ENCODE results near the gene BNIP3.
"Not testable (repeated sequence)": the region's sequence is repeated elsewhere in the genome, so short reads cannot be mapped to it uniquely, and the experiment has no call there.

BNIP3 gene

GRCh38 chr10:131959841-131960240, 21.9 kb downstream of the BNIP3 start:
- H3K4me3 ChIP-seq (ENCODE audit: control insufficient read depth, low read depth, low read length): no peak overlapping the region
- no peak for DNase-seq (ENCODE audit: low read depth)
- no peak for TF ChIP-seq CTCF (IDR thresholded peaks at IDR 0.05; ENCODE audit: control insufficient read depth, insufficient read depth, low read depth, low read length, missing control alignments)

GRCh38 chr10:131955591-131956340, 26.0 kb downstream of the BNIP3 start:
- TF ChIP-seq CTCF (IDR thresholded peaks at IDR 0.05; ENCODE audit: control insufficient read depth, insufficient read depth, low read depth, low read length, missing control alignments): no peak

DNA sequence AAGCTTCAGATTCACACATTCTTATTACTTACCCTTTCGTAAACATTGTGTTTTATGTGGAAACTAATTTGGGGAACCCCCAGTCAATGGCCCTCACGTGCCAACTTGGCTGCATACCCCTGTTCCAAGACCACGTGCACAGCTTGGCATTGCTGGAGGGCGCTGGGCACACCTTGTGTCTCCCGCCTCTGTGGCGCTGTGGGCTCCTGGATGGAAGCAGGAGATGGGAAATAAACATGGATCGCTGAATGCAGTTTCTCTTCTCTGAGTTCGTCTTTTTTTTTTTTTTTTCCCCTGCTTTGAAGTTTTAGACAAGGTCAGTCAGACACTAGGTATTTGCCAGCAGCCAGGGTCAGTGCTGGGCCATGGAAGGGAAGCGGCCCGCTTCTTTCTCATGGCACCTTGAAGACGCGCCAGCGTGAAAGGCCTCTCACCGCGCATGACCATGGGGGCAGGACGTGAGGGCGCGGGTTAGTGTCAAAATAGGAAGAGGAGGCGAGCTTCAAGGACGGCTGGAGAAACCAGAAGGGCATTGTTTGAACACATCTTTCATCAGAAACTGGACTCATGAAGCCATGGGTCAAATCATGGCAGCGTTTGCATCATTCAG, 27.3 kb downstream of the BNIP3 start:
- no peak overlapping the region for H3K4me3 ChIP-seq (ENCODE audit: control insufficient read depth, low read depth, low read length)
- TF ChIP-seq CTCF (IDR thresholded peaks at IDR 0.05; ENCODE audit: control insufficient read depth, insufficient read depth, low read depth, low read length, missing control alignments): no peak
- DNase-seq (ENCODE audit: low read depth): no peak

More at GRCh38 chr10:131955591-131956340, 26.0 kb downstream of the BNIP3 start:
- no peak overlapping the region for H3K4me3 ChIP-seq (ENCODE audit: control insufficient read depth, low read depth, low read length)
- no peak for DNase-seq (ENCODE audit: low read depth)

GRCh38 chr10:131949908-131950307, 31.8 kb downstream of the BNIP3 start:
- not testable (repeated sequence) for H3K4me3 ChIP-seq (ENCODE audit: control insufficient read depth, low read depth, low read length); DNase-seq (ENCODE audit: low read depth)

DNA sequence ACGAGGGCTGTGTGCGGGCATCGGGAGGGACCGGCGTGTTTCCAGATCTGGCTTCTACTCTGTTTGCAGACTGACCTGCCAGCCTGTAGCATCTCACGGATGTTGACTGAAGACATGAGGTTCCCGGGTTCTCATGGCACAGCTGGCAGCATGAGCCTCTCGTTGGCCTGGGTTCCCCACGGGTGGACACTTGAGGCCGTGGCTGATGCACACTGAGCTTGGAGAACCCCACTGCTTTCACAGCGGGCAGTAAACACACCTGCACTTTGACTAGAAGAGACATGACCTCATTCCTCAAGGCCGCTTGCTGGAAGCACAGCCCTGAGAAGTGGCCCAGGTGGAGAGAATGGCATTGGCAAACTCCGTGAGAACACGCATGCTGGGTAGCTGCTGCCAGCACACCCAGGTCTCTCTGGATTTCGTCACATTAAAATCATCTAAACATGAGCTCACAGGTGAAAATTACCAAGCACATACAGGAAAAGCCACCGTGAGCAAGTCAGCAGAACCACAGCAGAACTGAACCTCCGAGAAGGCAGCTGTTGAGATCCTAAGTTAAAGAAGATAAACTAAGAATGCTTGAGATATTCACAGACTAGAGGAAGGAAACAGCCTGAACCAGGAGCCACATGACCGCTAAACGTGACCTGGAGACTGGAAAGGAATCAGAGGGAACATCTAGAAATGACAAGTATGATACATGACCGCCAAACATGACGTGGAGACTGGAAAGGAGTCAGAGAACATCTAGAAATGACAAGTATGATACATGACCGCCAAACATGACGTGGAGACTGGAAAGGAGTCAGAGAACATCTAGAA, 32.5 kb downstream of the BNIP3 start:
- no peak for DNase-seq (ENCODE audit: low read depth)
- TF ChIP-seq CTCF (IDR thresholded peaks at IDR 0.05; ENCODE audit: control insufficient read depth, insufficient read depth, low read depth, low read length, missing control alignments): no peak

GRCh38 chr10:131948501-131948900, 33.2 kb downstream of the BNIP3 start:
- TF ChIP-seq CTCF (IDR thresholded peaks at IDR 0.05; ENCODE audit: control insufficient read depth, insufficient read depth, low read depth, low read length, missing control alignments): no peak
- no peak for DNase-seq (ENCODE audit: low read depth)
- H3K4me3 ChIP-seq (ENCODE audit: control insufficient read depth, low read depth, low read length): no peak overlapping the region

More for the DNA sequence above, 32.5 kb downstream of the BNIP3 start:
- no peak overlapping the region for H3K4me3 ChIP-seq (ENCODE audit: control insufficient read depth, low read depth, low read length)
